ENCODE data around the gene NEUROG1. TPM values are rescaled to one million over a fixed set of nuclear protein-coding genes. Genes with fewer than 3 reads are reported as not detected.

Gene NEUROG1
- polyA plus RNA-seq, 1 donor from 2014 or later: not detected

DNA sequence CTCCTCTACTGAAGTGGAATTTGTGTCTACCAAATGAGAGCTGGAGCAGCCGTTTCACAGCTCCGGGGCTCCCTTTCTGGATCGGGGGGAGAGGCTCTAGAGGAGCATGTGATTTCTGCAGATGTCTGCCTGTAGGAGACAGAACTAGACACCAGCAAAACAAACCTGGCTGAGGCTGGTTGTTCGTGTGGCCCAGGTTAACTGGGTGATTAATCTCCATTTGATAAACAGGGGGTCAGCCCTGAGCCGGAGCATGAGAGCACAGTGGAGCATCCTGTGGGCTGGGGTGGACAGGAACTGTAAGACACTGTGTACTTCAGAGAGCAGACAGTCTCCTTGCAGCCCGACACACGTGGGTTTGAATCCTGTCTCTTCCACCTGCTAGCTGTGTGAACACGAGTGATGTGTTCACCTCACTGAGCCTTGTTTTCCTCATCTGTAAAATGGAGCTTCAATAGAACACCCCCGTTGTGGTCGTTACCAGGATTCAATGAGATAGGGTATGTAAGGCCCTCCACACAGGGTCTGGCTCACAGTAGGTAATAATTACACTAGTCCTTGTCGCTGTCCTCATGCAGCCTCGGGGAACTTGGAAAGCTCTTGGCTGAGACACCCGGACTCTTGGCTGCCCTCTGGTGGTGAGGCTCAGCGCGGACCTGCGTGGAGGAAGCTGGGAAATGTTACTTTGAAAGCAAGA, 30.1 kb upstream of the NEUROG1 start:
- H3K4me2 ChIP-seq (ENCODE audit: low read length): no peak overlapping the region
- H3K4me3 ChIP-seq (ENCODE audit: low read length): no peak overlapping the region
- TF ChIP-seq, protein P1, sequence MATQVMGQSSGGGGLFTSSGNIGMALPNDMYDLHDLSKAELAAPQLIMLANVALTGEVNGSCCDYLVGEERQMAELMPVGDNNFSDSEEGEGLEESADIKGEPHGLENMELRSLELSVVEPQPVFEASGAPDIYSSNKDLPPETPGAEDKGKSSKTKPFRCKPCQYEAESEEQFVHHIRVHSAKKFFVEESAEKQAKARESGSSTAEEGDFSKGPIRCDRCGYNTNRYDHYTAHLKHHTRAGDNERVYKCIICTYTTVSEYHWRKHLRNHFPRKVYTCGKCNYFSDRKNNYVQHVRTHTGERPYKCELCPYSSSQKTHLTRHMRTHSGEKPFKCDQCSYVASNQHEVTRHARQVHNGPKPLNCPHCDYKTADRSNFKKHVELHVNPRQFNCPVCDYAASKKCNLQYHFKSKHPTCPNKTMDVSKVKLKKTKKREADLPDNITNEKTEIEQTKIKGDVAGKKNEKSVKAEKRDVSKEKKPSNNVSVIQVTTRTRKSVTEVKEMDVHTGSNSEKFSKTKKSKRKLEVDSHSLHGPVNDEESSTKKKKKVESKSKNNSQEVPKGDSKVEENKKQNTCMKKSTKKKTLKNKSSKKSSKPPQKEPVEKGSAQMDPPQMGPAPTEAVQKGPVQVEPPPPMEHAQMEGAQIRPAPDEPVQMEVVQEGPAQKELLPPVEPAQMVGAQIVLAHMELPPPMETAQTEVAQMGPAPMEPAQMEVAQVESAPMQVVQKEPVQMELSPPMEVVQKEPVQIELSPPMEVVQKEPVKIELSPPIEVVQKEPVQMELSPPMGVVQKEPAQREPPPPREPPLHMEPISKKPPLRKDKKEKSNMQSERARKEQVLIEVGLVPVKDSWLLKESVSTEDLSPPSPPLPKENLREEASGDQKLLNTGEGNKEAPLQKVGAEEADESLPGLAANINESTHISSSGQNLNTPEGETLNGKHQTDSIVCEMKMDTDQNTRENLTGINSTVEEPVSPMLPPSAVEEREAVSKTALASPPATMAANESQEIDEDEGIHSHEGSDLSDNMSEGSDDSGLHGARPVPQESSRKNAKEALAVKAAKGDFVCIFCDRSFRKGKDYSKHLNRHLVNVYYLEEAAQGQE (IDR thresholded peaks at IDR 0.05; ENCODE audit: borderline replicate concordance): no peak
- no peak for TF ChIP-seq TAF1 (IDR thresholded peaks at IDR 0.05; ENCODE audit: low read depth)
- TF ChIP-seq RAD21 (conservative IDR thresholded peaks at IDR 0.05): no peak
- no peak for TF ChIP-seq EP300 (conservative IDR thresholded peaks at IDR 0.05; ENCODE audit: poor library complexity, severe bottlenecking)
- no peak for TF ChIP-seq SMC3 (conservative IDR thresholded peaks at IDR 0.05; ENCODE audit: poor library complexity)

DNA sequence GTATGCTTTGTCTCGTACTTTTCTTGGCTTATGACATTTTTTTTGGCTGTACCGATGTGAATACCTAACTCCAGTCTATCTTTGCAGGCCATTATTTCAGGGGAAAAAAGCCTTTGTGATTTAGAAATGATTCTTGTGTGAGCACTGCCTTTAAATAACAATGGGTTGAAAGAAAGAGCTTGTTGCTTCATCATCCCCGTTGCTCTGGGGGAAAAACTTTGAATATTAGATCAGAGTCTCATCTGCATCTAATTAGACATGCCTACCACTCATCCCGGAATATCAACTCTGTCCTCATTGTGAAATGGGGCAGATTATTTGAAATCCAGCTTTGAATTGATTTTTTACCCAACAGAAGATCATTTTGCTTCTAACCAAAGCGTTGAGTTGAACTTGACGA, 29.5 kb upstream of the NEUROG1 start:
- Histone ChIP-seq H3K9ac (ENCODE audit: low read length) (no peak overlapping the region), H2AFZ (ENCODE audit: low read depth, low read length) (no peak overlapping the region), H3K27me3 (ENCODE audit: insufficient read depth, low read depth, low read length) (no peaks in the 10 kb centered on the region), H3K4me2 (ENCODE audit: low read length) (no peak overlapping the region), H3K9me2 (ENCODE audit: insufficient read depth, low read length) (no peaks in the 10 kb centered on the region), H3K36me3 (ENCODE audit: insufficient read depth, low read length) (no peaks in the 10 kb centered on the region), H4K20me1 (ENCODE audit: insufficient read depth) (no peaks in the 10 kb centered on the region), H3K4me3 (ENCODE audit: low read length) (no peak overlapping the region), H3K9me3 (ENCODE audit: low read length) (no peaks in the 10 kb centered on the region), H3K79me2 (replicated peaks; ENCODE audit: insufficient read depth, low read length) (no peaks in the 10 kb centered on the region), H3K27ac (ENCODE audit: low read length) (no peak overlapping the region), H3F3A (ENCODE audit: insufficient read depth, low read length, poor library complexity, severe bottlenecking) (no peaks in the 10 kb centered on the region)
- no peak for TF ChIP-seq RAD21 (conservative IDR thresholded peaks at IDR 0.05)
- no peak for TF ChIP-seq EP300 (conservative IDR thresholded peaks at IDR 0.05; ENCODE audit: poor library complexity, severe bottlenecking)
- TF ChIP-seq TAF1 (IDR thresholded peaks at IDR 0.05; ENCODE audit: low read depth): no peak
- TF ChIP-seq EZH2 (IDR thresholded peaks at IDR 0.05; ENCODE audit: borderline replicate concordance, insufficient read depth, low read length, poor library complexity, severe bottlenecking): no peak
- no peak for TF ChIP-seq SMC3 (conservative IDR thresholded peaks at IDR 0.05; ENCODE audit: poor library complexity)
- TF ChIP-seq, protein P1 (IDR thresholded peaks at IDR 0.05; ENCODE audit: borderline replicate concordance): no peak
- TF ChIP-seq, protein P2, sequence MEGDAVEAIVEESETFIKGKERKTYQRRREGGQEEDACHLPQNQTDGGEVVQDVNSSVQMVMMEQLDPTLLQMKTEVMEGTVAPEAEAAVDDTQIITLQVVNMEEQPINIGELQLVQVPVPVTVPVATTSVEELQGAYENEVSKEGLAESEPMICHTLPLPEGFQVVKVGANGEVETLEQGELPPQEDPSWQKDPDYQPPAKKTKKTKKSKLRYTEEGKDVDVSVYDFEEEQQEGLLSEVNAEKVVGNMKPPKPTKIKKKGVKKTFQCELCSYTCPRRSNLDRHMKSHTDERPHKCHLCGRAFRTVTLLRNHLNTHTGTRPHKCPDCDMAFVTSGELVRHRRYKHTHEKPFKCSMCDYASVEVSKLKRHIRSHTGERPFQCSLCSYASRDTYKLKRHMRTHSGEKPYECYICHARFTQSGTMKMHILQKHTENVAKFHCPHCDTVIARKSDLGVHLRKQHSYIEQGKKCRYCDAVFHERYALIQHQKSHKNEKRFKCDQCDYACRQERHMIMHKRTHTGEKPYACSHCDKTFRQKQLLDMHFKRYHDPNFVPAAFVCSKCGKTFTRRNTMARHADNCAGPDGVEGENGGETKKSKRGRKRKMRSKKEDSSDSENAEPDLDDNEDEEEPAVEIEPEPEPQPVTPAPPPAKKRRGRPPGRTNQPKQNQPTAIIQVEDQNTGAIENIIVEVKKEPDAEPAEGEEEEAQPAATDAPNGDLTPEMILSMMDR (IDR thresholded peaks at IDR 0.05; ENCODE audit: poor library complexity, severe bottlenecking): no peak

More for the DNA sequence above, 30.1 kb upstream of the NEUROG1 start:
- Histone ChIP-seq H3K9me2 (ENCODE audit: insufficient read depth, low read length) (no peaks in the 10 kb centered on the region), H4K20me1 (ENCODE audit: insufficient read depth) (no peaks in the 10 kb centered on the region), H3K79me2 (replicated peaks; ENCODE audit: insufficient read depth, low read length) (no peaks in the 10 kb centered on the region), H3F3A (ENCODE audit: insufficient read depth, low read length, poor library complexity, severe bottlenecking) (no peaks in the 10 kb centered on the region), H3K9me3 (ENCODE audit: low read length) (no peaks in the 10 kb centered on the region), H3K36me3 (ENCODE audit: insufficient read depth, low read length) (no peaks in the 10 kb centered on the region), H2AFZ (ENCODE audit: low read depth, low read length) (no peak overlapping the region), H3K9ac (ENCODE audit: low read length) (no peak overlapping the region), H3K27me3 (ENCODE audit: insufficient read depth, low read depth, low read length) (no peaks in the 10 kb centered on the region), H3K27ac (ENCODE audit: low read length) (no peak overlapping the region)
